ENCODE measurements around the gene TTC24.

The TTC24 gene

GRCh38 chr1:156579472-156579871 is at the start of gene TTC24:
TSS of gene TTC24 (plus strand) at chr1:156579723. CDS start at chr1:156581365, 1,642 bp downstream.
- TF ChIP-seq ZFX (IDR thresholded peaks at IDR 0.05) (no peak), CTCF (conservative IDR thresholded peaks at IDR 0.05) (no peak)
- no peak within 1 kb of the TSS for H3K27ac ChIP-seq

GRCh38 chr1:156530006-156530405 is 49.5 kb upstream of the TTC24 start:
- TF ChIP-seq CTCF (conservative IDR thresholded peaks at IDR 0.05), result no peak
- no peak for TF ChIP-seq ZFX (IDR thresholded peaks at IDR 0.05)
- no peak overlapping the region for H3K27ac ChIP-seq

GRCh38 chr1:156532374-156532773 is 47.1 kb upstream of the TTC24 start:
- H3K27ac ChIP-seq, result no peak overlapping the region
- TF ChIP-seq CTCF (conservative IDR thresholded peaks at IDR 0.05) (no peak), ZFX (IDR thresholded peaks at IDR 0.05) (no peak)

- TF ChIP-seq ZFX (IDR thresholded peaks at IDR 0.05), result no peak
- TF ChIP-seq CTCF (conservative IDR thresholded peaks at IDR 0.05), result no peak
- H3K27ac ChIP-seq, result no peak overlapping the region
Observed at GRCh38 chr1:156533568-156534220, 45.8 kb upstream of the TTC24 start.

GRCh38 chr1:156534424-156535060 is 45.0 kb upstream of the TTC24 start:
- no peak overlapping the region for H3K27ac ChIP-seq

GRCh38 chr1:156537027-156537426 is 42.5 kb upstream of the TTC24 start:
- TF ChIP-seq CTCF (conservative IDR thresholded peaks at IDR 0.05), result no peak
- no peak for TF ChIP-seq ZFX (IDR thresholded peaks at IDR 0.05)
- H3K27ac ChIP-seq, result no peak overlapping the region

More at GRCh38 chr1:156534424-156535060, 45.0 kb upstream of the TTC24 start:
- TF ChIP-seq ZFX (IDR thresholded peaks at IDR 0.05), result no peak
- no peak for TF ChIP-seq CTCF (conservative IDR thresholded peaks at IDR 0.05)

- TF ChIP-seq ZFX (IDR thresholded peaks at IDR 0.05) (no peak), CTCF (conservative IDR thresholded peaks at IDR 0.05) (no peak)
Observed at GRCh38 chr1:156538711-156539440, 40.6 kb upstream of the TTC24 start.

More at GRCh38 chr1:156538711-156539440, 40.6 kb upstream of the TTC24 start:
- no peak overlapping the region for H3K27ac ChIP-seq
